Heart right ventricle (tissue), 16 donors: ENCODE measurements around the gene SIAH2. TPM values are rescaled to one million over a fixed set of nuclear protein-coding genes. Genes with fewer than 3 reads are reported as not detected.

Experiments used
- ATAC-seq, 8 donors: fragments of 200-7000 bp; cut with Tn5 transposase; one replicate each; pipeline ENCODE4 v1.9.1; 2020; ENCODE audit warnings: mild to moderate bottlenecking in 8 of 8, moderate library complexity in 8 of 8, moderate number of reproducible peaks in 1 of 8
- DNase-seq, 2 donors: peaks; one replicate each; pipeline ENCODE4 v3.0.0-alpha.2; 2020
- H3K27ac ChIP-seq, 10 donors: fragments of 200-600 bp; sonication (generic) in 2 of 10; one replicate each; pipeline versions ENCODE4 v1.5.0 to v1.8.0; 2020 to 2022; ENCODE audit warnings: mild to moderate bottlenecking in 3 of 10
- H3K27me3 ChIP-seq, 7 donors: fragments of 200-600 bp; one replicate each; pipeline ENCODE4 v1.8.0; 2021 to 2022; ENCODE audit warnings: mild to moderate bottlenecking in 2 of 7
- H3K36me3 ChIP-seq, 9 donors: fragments of 200-600 bp; sonication (generic) in 1 of 9; one replicate each; pipeline versions ENCODE4 v1.5.0 to v1.8.0; 2020 to 2022; ENCODE audit warnings: mild to moderate bottlenecking in 2 of 9
- H3K4me1 ChIP-seq, 9 donors: fragments of 200-600 bp; sonication (generic) in 1 of 9; one replicate each; pipeline versions ENCODE4 v1.5.0 to v1.8.0; 2020 to 2022; ENCODE audit warnings: mild to moderate bottlenecking in 4 of 9
- H3K4me3 ChIP-seq, 10 donors: fragments of 200-600 bp; sonication (generic) in 2 of 10; one replicate each; pipeline versions ENCODE4 v1.5.0 to v1.8.0; 2020 to 2022; ENCODE audit warnings: mild to moderate bottlenecking in 7 of 10, moderate library complexity in 2 of 10
- H3K9me3 ChIP-seq, 11 donors: fragments of 200-600 bp in 10 of 11; sonication (generic) in 2 of 11; one replicate each; pipeline versions ENCODE4 v1.5.0 to v1.8.0; 2013 to 2022; ENCODE audit warnings: mild to moderate bottlenecking in 2 of 11, control low read depth in 1 of 11, moderate library complexity in 1 of 11
- CTCF ChIP-seq, 9 donors: fragments of 200-600 bp; sonication (generic) in 2 of 9; IDR thresholded peaks; one replicate each; pipeline versions ENCODE4 v1.5.0 to v1.8.0; 2021 to 2022; ENCODE audit warnings: antibody characterized with exemption in 9 of 9, mild to moderate bottlenecking in 5 of 9, moderate library complexity in 1 of 9
- WGBS, 2 donors: extraction: QIAGEN DNeasy Blood & Tissue Kit; methylation state at CpG; one replicate each; pipeline ENCODE4 v1.1.7; 2013; ENCODE audit warnings: inconsistent platforms in 1 of 2; 5-methylcytosine and 5-hydroxymethylcytosine counted together
- intact Hi-C, 10 donors: fragments of 100-400 bp; cut with DNase I; formaldehyde crosslinking; loops; one replicate each; pipeline versions ENCODE4 v1.11.1 to v1.14.2; 2022
- polyA plus RNA-seq, 2 donors: library from polyadenylated mRNA; stranded (reverse); fragments of 200-250 nt; gene quantifications; one replicate each; pipeline ENCODE4 v1.2.3, GENCODE V29; 2013
- total RNA-seq, 10 donors: library from RNA; stranded (reverse); fragmentation: NEBNext Ultra II Directional in 3 of 10; extraction: Animal tissue kit (Norgen Biotek cat#: 25700) in 3 of 10; gene quantifications; one replicate each; pipeline versions ENCODE4 v1.2.1 to v1.2.4, GENCODE V29; 2021 to 2023
- donor health status: Arrhythmogenic right ventricular cardiomyopathy.
- donor health status: ischemic (EF 13 %, LVEDD 7.1; RV severe dilation, severe dysfunction).
- donor health status: healthy with polysubstance abuse.
- donor health status: DM: no; HTN: yes; CAD: no.
- donor health status: DM: no; HTN: no; CAD: no.
- donor health status: ischemic (EF 25% LVEDD 6.9; RV normal size, moderate dysfunction).
- donor health status: ischemic (EF 25% LVEDD 5.7; RV mildly dilated, moderate dysfunction).
- donor health status: healthy.
- donor health status: DM: yes; HTN: yes; CAD: no.
- donor health status: Ischemic cardiomyopathy.
- donor health status: ischemic (EF 35%, LVEDD 5.7; RV mildly dilated, moderate dysfunction).
- donor health status: nonischemic (EF 11% LVEDD 7.7; RV severe dilation, severe dysfunction).
- donor health status: DM: yes; HTN: yes; CAD: no.
- donor health status: PGD.
- donor health status: ischemic (EF 29% LVEDD 5.4; RV normal size, mild dysfunction).
- donor health status: nonischemic (EF 23%, LVEDD 6.1; RV moderate dilation, normal function).

Gene SIAH2
- total and polyA plus RNA-seq, 12 donors, result 6.1 to 30.7 (median 20.2) TPM

- Histone ChIP-seq H3K4me1 (peaks cover 0 to 80% (median 54%) of the 10 kb centered on the region in 9 donors), H3K27me3 (no peaks in the 10 kb centered on the region), H3K27ac (no peak overlapping the region), H3K4me3 (no peak overlapping the region), H3K9me3 (no peaks in the 10 kb centered on the region), H3K36me3 (peaks cover 0 to 11% (median 0%) of the 10 kb centered on the region in 9 donors)
- TF ChIP-seq CTCF (IDR thresholded peaks at IDR 0.05), result no peak
- DNase-seq (no peak), ATAC-seq (no peak)
- intact Hi-C loops, result no loop called here
- WGBS, 2 donors, result 80 to 83% methylated on average over 6 of the region's 6 CpGs
These were observed 13.7 kb downstream of the SIAH2 start for GRCh38 chr3:150749255-150749654.

- Histone ChIP-seq H3K4me3 (no peak overlapping the region), H3K9me3 (no peaks in the 10 kb centered on the region), H3K27ac (peak overlapping the region in 1 of 10 donors; percentile 33), H3K4me1 (peaks cover 0 to 84% (median 58%) of the 10 kb centered on the region in 9 donors), H3K36me3 (peaks cover 0 to 11% (median 0%) of the 10 kb centered on the region in 9 donors), H3K27me3 (no peaks in the 10 kb centered on the region)
- no peak for TF ChIP-seq CTCF (IDR thresholded peaks at IDR 0.05)
- intact Hi-C loops, result no loop called here
- ATAC-seq, result no peak
- WGBS, 2 donors, result 77 to 89% methylated on average over 1 of the region's 1 CpG
- DNase-seq, result no peak
These were observed 14.3 kb downstream of the SIAH2 start for GRCh38 chr3:150748684-150749047.

GRCh38 chr3:150747886-150748683, 14.9 kb downstream of the SIAH2 start:
- Histone ChIP-seq H3K4me3 (no peak overlapping the region), H3K36me3 (peaks cover 0 to 6% (median 0%) of the 10 kb centered on the region in 9 donors), H3K27ac (peak overlapping the region in 1 of 10 donors; percentile 33), H3K27me3 (no peaks in the 10 kb centered on the region), H3K9me3 (no peaks in the 10 kb centered on the region), H3K4me1 (peaks cover 0 to 89% (median 61%) of the 10 kb centered on the region in 9 donors)
- intact Hi-C loops, result no loop called here
- TF ChIP-seq CTCF (IDR thresholded peaks at IDR 0.05), result no peak
- DNase-seq (no peak), ATAC-seq (no peak)
- WGBS, 2 donors, result 81 to 96% methylated on average over 5 of the region's 5 CpGs

- no peak for TF ChIP-seq CTCF (IDR thresholded peaks at IDR 0.05)
- Histone ChIP-seq H3K27me3 (no peaks in the 10 kb centered on the region), H3K27ac (peak overlapping the region in 1 of 10 donors; percentile 8), H3K4me1 (peaks cover 0 to 80% (median 57%) of the 10 kb centered on the region in 9 donors), H3K4me3 (no peak overlapping the region), H3K9me3 (no peaks in the 10 kb centered on the region), H3K36me3 (peaks cover 0 to 7% (median 3%) of the 10 kb centered on the region in 9 donors)
- intact Hi-C loops, result no loop called here
- ATAC-seq, result no peak
- no peak for DNase-seq
- 86 to 90% methylated on average over 7 of the region's 7 CpGs for WGBS, 2 donors
These were observed 16.0 kb downstream of the SIAH2 start for GRCh38 chr3:150746791-150747590.
